ENCODE data around the gene CYTH4. TPM values are rescaled to one million over a fixed set of nuclear protein-coding genes. Genes with fewer than 3 reads are reported as not detected.
A peak's percentile ranks its signal among the peaks of the same experiment; 100 is the strongest.

Gene CYTH4
- total RNA-seq, 2 experiments from 2014 or later: 20.6 to 28.1 TPM

DNA sequence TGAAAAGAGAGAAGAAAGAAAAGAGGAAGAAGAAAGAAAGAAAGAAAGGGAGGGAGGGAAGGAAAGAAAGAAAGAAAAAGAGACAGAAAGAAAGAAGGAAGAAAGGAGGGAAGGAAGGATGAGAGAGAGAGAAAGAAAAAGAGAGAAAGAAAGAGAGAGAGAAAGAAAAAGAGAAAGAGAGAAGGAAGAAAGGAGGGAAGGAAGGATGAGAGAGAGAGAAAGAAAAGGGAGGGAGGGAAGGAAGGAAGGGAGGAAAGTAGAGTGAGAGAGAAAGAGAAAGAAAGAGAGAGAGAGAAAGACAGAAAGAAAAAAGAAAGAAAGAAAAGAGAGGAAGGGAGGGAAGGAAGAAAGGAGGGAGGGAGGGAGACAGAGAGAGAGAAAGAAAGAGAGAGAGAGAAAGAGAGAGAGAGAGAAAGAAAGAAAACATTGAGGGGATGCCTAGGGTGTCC is 26.7 kb upstream of the CYTH4 start:
- no peaks in the 10 kb centered on the region for H3K9me3 ChIP-seq (ENCODE audit: low read length)
- no peak overlapping the region for H3K4me3 ChIP-seq (ENCODE audit: low read depth, low read length, poor library complexity, severe bottlenecking)
- no peak for DNase-seq (ENCODE audit: low spot score)
- peaks cover 35% of the 10 kb centered on the region for H3K4me1 ChIP-seq (ENCODE audit: insufficient read depth, low read length, poor library complexity, severe bottlenecking)
- ChIA-PET CTCF (ENCODE audit: unreplicated experiment) (no interaction called here), POLR2A (interaction anchor here (1.4 kb wide), 1 partner anchor 12 kb away, joined by 3 read pairs; no protein-coding TSS in a partner anchor)
- no peaks in the 10 kb centered on the region for H3K36me3 ChIP-seq (ENCODE audit: insufficient read depth, low read length)
- no peak for TF ChIP-seq EZH2phosphoT487 (IDR thresholded peaks at IDR 0.05; ENCODE audit: borderline replicate concordance, low read depth, low read length)
- no peak overlapping the region for H3K27ac ChIP-seq (ENCODE audit: low read depth, low read length, poor library complexity, severe bottlenecking)
- no peaks in the 10 kb centered on the region for H4K20me1 ChIP-seq (ENCODE audit: insufficient read depth, low read length)
- BruUV-seq (replicated peaks): no TSS peak
- H3K4me2 ChIP-seq (ENCODE audit: low read length): no peak overlapping the region
- H2AFZ ChIP-seq (ENCODE audit: low read length): no peak overlapping the region
- no peaks in the 10 kb centered on the region for H3K79me2 ChIP-seq (ENCODE audit: insufficient read depth, low read depth, low read length)
- intact Hi-C loops (cut with micrococcal nuclease; ENCODE audit: unreplicated experiment): no loop called here
- H3K9me2 ChIP-seq (ENCODE audit: insufficient read depth, low read length): no peaks in the 10 kb centered on the region

DNA sequence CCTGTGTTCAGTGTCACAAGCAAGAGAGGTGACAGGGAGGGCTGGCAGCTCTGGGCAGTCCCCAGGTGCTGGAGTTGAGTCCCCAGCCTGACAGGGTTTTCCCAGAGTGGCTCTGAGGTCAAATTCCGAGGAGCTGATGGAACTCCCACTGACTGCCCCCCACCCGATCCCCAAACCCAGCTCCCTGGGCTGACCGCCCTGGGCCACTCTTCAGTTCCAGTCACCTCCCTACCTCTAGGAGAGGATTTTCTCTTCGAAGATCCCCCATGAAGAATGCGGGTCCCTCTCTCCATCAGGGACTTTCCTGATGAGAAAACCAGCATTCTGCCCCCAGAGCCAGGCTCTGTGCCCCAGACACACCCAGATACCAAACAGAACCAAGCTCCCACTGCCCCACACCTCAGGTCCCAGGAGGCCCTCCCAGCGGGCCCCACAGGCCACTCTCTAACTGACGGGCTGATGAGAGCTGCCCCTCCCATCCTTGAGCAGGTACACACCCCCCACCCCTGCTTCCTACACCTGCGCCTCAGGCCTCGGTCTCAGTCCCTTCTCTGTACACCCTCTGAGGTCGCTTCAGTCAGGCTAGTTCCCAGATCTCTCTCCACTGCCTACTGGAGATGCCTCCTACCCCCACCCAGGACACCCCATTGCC is 26.1 kb upstream of the CYTH4 start:
- no peak overlapping the region for H2AFZ ChIP-seq (ENCODE audit: low read length)
- no peaks in the 10 kb centered on the region for H3K9me3 ChIP-seq (ENCODE audit: low read length)
- H3K4me2 ChIP-seq (ENCODE audit: low read length): no peak overlapping the region
- no peak overlapping the region for H3K4me3 ChIP-seq (ENCODE audit: low read depth, low read length, poor library complexity, severe bottlenecking)
- ChIA-PET CTCF (ENCODE audit: unreplicated experiment) (no interaction called here), POLR2A (interaction anchor here (1.4 kb wide), 1 partner anchor 13 kb away, joined by 3 read pairs; no protein-coding TSS in a partner anchor)
- BruUV-seq (replicated peaks): no TSS peak
- H3K9me2 ChIP-seq (ENCODE audit: insufficient read depth, low read length): no peaks in the 10 kb centered on the region
- no peaks in the 10 kb centered on the region for H3K36me3 ChIP-seq (ENCODE audit: insufficient read depth, low read length)
- peaks cover 37% of the 10 kb centered on the region for H3K4me1 ChIP-seq (ENCODE audit: insufficient read depth, low read length, poor library complexity, severe bottlenecking)
- intact Hi-C loops (cut with micrococcal nuclease; ENCODE audit: unreplicated experiment): no loop called here
- no peaks in the 10 kb centered on the region for H4K20me1 ChIP-seq (ENCODE audit: insufficient read depth, low read length)
- no peak for DNase-seq (ENCODE audit: low spot score)
- no peak overlapping the region for H3K27ac ChIP-seq (ENCODE audit: low read depth, low read length, poor library complexity, severe bottlenecking)
- H3K79me2 ChIP-seq (ENCODE audit: insufficient read depth, low read depth, low read length): no peaks in the 10 kb centered on the region
- TF ChIP-seq, protein P1, sequence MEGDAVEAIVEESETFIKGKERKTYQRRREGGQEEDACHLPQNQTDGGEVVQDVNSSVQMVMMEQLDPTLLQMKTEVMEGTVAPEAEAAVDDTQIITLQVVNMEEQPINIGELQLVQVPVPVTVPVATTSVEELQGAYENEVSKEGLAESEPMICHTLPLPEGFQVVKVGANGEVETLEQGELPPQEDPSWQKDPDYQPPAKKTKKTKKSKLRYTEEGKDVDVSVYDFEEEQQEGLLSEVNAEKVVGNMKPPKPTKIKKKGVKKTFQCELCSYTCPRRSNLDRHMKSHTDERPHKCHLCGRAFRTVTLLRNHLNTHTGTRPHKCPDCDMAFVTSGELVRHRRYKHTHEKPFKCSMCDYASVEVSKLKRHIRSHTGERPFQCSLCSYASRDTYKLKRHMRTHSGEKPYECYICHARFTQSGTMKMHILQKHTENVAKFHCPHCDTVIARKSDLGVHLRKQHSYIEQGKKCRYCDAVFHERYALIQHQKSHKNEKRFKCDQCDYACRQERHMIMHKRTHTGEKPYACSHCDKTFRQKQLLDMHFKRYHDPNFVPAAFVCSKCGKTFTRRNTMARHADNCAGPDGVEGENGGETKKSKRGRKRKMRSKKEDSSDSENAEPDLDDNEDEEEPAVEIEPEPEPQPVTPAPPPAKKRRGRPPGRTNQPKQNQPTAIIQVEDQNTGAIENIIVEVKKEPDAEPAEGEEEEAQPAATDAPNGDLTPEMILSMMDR (conservative IDR thresholded peaks at IDR 0.05; ENCODE audit: low read length): no peak
- no peak for TF ChIP-seq EZH2phosphoT487 (IDR thresholded peaks at IDR 0.05; ENCODE audit: borderline replicate concordance, low read depth, low read length)

DNA sequence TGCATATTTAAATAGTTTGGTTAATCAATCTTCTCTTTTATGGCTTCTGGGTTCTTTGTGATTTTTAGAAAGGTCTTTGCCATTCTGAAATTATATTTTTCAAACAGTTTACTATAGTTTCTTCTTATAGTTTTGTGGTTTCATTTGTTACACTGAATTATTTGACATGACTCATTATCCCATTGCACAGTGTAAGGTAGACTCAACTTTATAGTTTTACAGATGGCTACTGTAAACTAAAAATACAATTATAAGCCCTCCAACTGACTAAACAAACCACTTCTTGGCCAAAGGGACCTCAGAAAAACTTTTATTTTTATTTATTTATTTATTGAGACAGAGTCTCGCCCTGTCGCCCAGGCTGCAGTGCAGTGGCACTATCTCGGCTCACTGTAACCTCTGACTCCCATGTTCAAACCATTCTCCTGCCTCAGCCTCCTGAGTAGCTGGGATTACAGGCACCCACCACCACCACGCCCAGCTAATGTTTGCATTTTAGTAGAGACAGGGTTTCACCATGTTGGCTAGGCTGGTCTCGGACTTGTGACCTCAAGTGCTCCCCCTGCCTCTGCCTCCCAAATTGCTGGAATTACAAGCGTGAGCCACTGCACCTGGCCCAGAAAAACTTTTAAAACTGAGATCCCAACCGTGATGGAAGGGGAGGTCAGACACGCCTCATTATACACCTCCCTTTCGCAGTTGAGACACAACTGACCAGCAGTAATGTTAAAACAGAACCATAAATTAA is 24.1 kb upstream of the CYTH4 start:
- H4K20me1 ChIP-seq (ENCODE audit: insufficient read depth, low read length): no peaks in the 10 kb centered on the region
- no peaks in the 10 kb centered on the region for H3K9me3 ChIP-seq (ENCODE audit: low read length)
- POLR2A ChIA-PET: interaction anchor here (1.2 to 2.7 kb wide), 2 partner anchors 13 to 16 kb away, joined by 3 to 19 read pairs; partner anchors contain the start of gene RAC2
- DNase-seq (ENCODE audit: low spot score): no peak
- H3K27ac ChIP-seq (ENCODE audit: low read depth, low read length, poor library complexity, severe bottlenecking): no peak overlapping the region
- intact Hi-C loops (cut with micrococcal nuclease; ENCODE audit: unreplicated experiment): no loop called here
- BruUV-seq (replicated peaks): no TSS peak
- H2AFZ ChIP-seq (ENCODE audit: low read length): no peak overlapping the region
- no peaks in the 10 kb centered on the region for H3K79me2 ChIP-seq (ENCODE audit: insufficient read depth, low read depth, low read length)
- no peaks in the 10 kb centered on the region for H3K36me3 ChIP-seq (ENCODE audit: insufficient read depth, low read length)
- TF ChIP-seq, protein P1 (conservative IDR thresholded peaks at IDR 0.05; ENCODE audit: low read length): 0 out of 2 replicates have a peak, but pooled peaks have one; percentile 15
- no peak for TF ChIP-seq EZH2phosphoT487 (IDR thresholded peaks at IDR 0.05; ENCODE audit: borderline replicate concordance, low read depth, low read length)
- peaks cover 29% of the 10 kb centered on the region for H3K4me1 ChIP-seq (ENCODE audit: insufficient read depth, low read length, poor library complexity, severe bottlenecking)
- H3K4me2 ChIP-seq (ENCODE audit: low read length): no peak overlapping the region
- no peaks in the 10 kb centered on the region for H3K9me2 ChIP-seq (ENCODE audit: insufficient read depth, low read length)
- H3K4me3 ChIP-seq (ENCODE audit: low read depth, low read length, poor library complexity, severe bottlenecking): no peak overlapping the region
- CTCF ChIA-PET (ENCODE audit: unreplicated experiment): no interaction called here

All from OCI-LY7 (cell line).